Neural crest cell (in vitro differentiated cells): ENCODE results near the gene ASIC4. TPM values are rescaled to one million over a fixed set of nuclear protein-coding genes. Genes with fewer than 3 reads are reported as not detected.

Source experiments
- DNase-seq: peaks from one replicate; pipeline ENCODE4 v3.0.0; 2021; ENCODE audit warnings: low read depth, mixed read lengths, low spot score
- H3K27ac Mint-ChIP-seq: one replicate; pipeline ENCODE4 v1.8.0; 2021; ENCODE audit warnings: mild to moderate bottlenecking, mixed read lengths; ENCODE audit not compliant: unreplicated experiment
- H3K27me3 Mint-ChIP-seq: 2 replicates; pipeline ENCODE4 v1.8.0; 2021; ENCODE audit warnings: low read depth, mild to moderate bottlenecking, mixed read lengths
- H3K36me3 Mint-ChIP-seq: 2 replicates; pipeline ENCODE4 v1.8.0; 2021; ENCODE audit warnings: low read depth, mild to moderate bottlenecking, mixed read lengths
- H3K4me1 Mint-ChIP-seq: 2 replicates; pipeline ENCODE4 v1.8.0; 2021; ENCODE audit warnings: mixed read lengths
- H3K4me3 Mint-ChIP-seq: one replicate; pipeline ENCODE4 v1.8.0; 2021; ENCODE audit warnings: mild to moderate bottlenecking, mixed read lengths
- H3K9me3 Mint-ChIP-seq: 2 replicates; pipeline ENCODE4 v1.8.0; 2021; ENCODE audit warnings: mixed read lengths
- total RNA-seq: library from RNA; stranded (reverse); gene quantifications from 2 replicates; pipeline ENCODE4 v1.2.1, GENCODE V29; 2021
- TF ChIP-seq, protein P1 (sequence below): fragments of 200-600 bp; sonication (generic); conservative IDR thresholded peaks from 2 replicates; pipeline ENCODE4 v1.5.0; 2021; ENCODE audit warnings: antibody characterized with exemption, mild to moderate bottlenecking

ASIC4 gene
- total RNA-seq, 1 donor from 2014 or later: 1.0 TPM

- TF ChIP-seq, protein P1, sequence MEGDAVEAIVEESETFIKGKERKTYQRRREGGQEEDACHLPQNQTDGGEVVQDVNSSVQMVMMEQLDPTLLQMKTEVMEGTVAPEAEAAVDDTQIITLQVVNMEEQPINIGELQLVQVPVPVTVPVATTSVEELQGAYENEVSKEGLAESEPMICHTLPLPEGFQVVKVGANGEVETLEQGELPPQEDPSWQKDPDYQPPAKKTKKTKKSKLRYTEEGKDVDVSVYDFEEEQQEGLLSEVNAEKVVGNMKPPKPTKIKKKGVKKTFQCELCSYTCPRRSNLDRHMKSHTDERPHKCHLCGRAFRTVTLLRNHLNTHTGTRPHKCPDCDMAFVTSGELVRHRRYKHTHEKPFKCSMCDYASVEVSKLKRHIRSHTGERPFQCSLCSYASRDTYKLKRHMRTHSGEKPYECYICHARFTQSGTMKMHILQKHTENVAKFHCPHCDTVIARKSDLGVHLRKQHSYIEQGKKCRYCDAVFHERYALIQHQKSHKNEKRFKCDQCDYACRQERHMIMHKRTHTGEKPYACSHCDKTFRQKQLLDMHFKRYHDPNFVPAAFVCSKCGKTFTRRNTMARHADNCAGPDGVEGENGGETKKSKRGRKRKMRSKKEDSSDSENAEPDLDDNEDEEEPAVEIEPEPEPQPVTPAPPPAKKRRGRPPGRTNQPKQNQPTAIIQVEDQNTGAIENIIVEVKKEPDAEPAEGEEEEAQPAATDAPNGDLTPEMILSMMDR: no peak
- H3K9me3 Mint-ChIP-seq: no peaks in the 10 kb centered on the region
- no peak overlapping the region for H3K4me3 Mint-ChIP-seq
- H3K27ac Mint-ChIP-seq: no peak overlapping the region
- H3K27me3 Mint-ChIP-seq: peaks cover 76% of the 10 kb centered on the region
- DNase-seq: no peak
- no peaks in the 10 kb centered on the region for H3K4me1 Mint-ChIP-seq
- H3K36me3 Mint-ChIP-seq: no peaks in the 10 kb centered on the region
Measured at GRCh38 chr2:219483451-219484342, 30.6 kb upstream of the ASIC4 start.

- H3K27me3 Mint-ChIP-seq: peaks cover 69% of the 10 kb centered on the region
- H3K9me3 Mint-ChIP-seq: no peaks in the 10 kb centered on the region
- H3K27ac Mint-ChIP-seq: no peak overlapping the region
- DNase-seq: no peak
- no peaks in the 10 kb centered on the region for H3K36me3 Mint-ChIP-seq
- H3K4me3 Mint-ChIP-seq: no peak overlapping the region
- no peaks in the 10 kb centered on the region for H3K4me1 Mint-ChIP-seq
- TF ChIP-seq, protein P1: no peak
Measured at GRCh38 chr2:219484343-219485200, 29.7 kb upstream of the ASIC4 start.

DNA sequence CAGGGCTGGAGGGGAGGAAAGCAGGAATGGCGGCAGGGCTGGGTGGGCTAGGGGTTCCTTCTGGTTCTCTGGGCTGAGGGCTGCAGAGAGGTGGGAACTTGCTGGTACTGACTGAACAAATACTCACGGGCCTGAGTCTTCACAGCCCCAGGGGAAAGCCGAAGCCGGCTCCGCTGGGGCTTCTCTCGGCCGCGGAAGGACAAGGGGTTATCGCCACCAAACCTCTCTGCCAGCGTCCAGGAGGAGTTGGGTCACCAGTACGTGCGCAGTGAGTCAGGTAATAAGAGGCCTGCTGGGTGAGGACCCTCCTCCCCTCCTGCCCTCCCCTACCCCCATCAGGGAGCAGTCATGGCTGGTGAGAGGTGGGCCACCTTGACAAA is 29.1 kb upstream of the ASIC4 start:
- TF ChIP-seq, protein P1: no peak
- H3K4me3 Mint-ChIP-seq: no peak overlapping the region
- H3K4me1 Mint-ChIP-seq: no peaks in the 10 kb centered on the region
- H3K27me3 Mint-ChIP-seq: peaks cover 69% of the 10 kb centered on the region
- no peaks in the 10 kb centered on the region for H3K9me3 Mint-ChIP-seq
- no peak for DNase-seq
- H3K27ac Mint-ChIP-seq: no peak overlapping the region
- no peaks in the 10 kb centered on the region for H3K36me3 Mint-ChIP-seq

DNA sequence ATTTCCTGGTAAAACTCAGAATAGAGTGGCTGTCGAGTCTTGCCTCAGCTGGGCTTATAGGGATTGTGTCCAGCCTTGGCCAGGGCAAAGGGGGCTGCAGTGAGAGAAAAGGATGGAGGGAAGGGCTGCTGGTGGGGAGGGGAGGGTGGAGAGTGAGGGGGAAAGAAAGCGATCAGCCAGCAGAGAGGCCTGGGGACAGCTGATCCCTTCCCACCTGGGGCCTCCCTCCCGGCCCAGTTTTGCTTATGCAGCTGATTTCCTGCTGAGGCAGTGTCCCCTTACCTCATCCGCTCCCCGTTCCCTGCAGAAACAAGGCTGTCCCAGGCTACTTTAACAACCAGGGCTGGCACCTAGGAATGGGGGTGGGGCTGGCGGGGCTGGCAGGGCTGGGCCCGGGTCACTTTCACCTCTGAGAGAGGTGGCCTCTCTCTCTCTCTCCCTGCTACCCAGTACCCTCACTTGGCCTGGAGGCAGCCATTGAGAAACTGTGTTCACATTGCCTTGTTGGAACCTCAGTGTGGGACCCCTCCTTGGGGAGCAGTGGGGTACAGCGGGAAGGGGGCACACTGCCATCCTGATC is 27.8 kb upstream of the ASIC4 start:
- TF ChIP-seq, protein P1: no peak
- Mint-ChIP-seq H3K4me1 (no peaks in the 10 kb centered on the region), H3K27me3 (peaks cover 68% of the 10 kb centered on the region), H3K4me3 (no peak overlapping the region), H3K9me3 (no peaks in the 10 kb centered on the region), H3K27ac (no peak overlapping the region), H3K36me3 (no peaks in the 10 kb centered on the region)
- DNase-seq: no peak

GRCh38 chr2:219488149-219488843 is 26.0 kb upstream of the ASIC4 start:
- H3K27me3 Mint-ChIP-seq: peaks cover 67% of the 10 kb centered on the region
- no peaks in the 10 kb centered on the region for H3K9me3 Mint-ChIP-seq
- no peak overlapping the region for H3K27ac Mint-ChIP-seq
- H3K4me3 Mint-ChIP-seq: no peak overlapping the region
- TF ChIP-seq, protein P1: no peak
- H3K36me3 Mint-ChIP-seq: no peaks in the 10 kb centered on the region
- no peaks in the 10 kb centered on the region for H3K4me1 Mint-ChIP-seq
- no peak for DNase-seq
